HepG2 (cell line): ENCODE results near the gene FSD1. TPM values are rescaled to one million over a fixed set of nuclear protein-coding genes. Genes with fewer than 3 reads are reported as not detected.
A peak's percentile ranks its signal among the peaks of the same experiment; 100 is the strongest.

Experiments
- CHCHD3 ChIP-seq: sonication (generic); formaldehyde crosslinking; IDR thresholded peaks from 2 replicates; pipeline ENCODE4 v1.8.0; 2022; ENCODE audit warnings: mild to moderate bottlenecking, missing genetic modification reagents, moderate library complexity
- GTF3A ChIP-seq: sonication (generic); formaldehyde crosslinking; conservative IDR thresholded peaks from 2 replicates; pipeline ENCODE4 v1.4.0; 2020; ENCODE audit warnings: mild to moderate bottlenecking, missing genetic modification reagents
- ISL2 ChIP-seq: sonication (generic); formaldehyde crosslinking; IDR thresholded peaks from 2 replicates; pipeline ENCODE4 v1.5.0; 2020; ENCODE audit warnings: missing genetic modification reagents
- MBD4 ChIP-seq: IDR thresholded peaks from 2 replicates; pipeline ENCODE4 v1.6.1; 2012; ENCODE audit warnings: low read length, inconsistent platforms, borderline replicate concordance
- MED1 ChIP-seq: sonication (generic); formaldehyde crosslinking; IDR thresholded peaks from 2 replicates; pipeline ENCODE4 v1.4.0; 2020; ENCODE audit warnings: missing genetic modification reagents
- NFYC ChIP-seq: IDR thresholded peaks from 2 replicates; pipeline ENCODE4 v1.6.1; 2016; ENCODE audit warnings: missing genetic modification reagents, missing compliant biosample characterization
- PAXIP1 ChIP-seq: sonication (generic); formaldehyde crosslinking; conservative IDR thresholded peaks from 2 replicates; pipeline ENCODE4 v1.4.0; 2020; ENCODE audit warnings: mild to moderate bottlenecking, missing genetic modification reagents, moderate library complexity
- RBFOX2 ChIP-seq: fragments of 200-400 bp; formaldehyde crosslinking; IDR thresholded peaks from 2 replicates; pipeline ENCODE4 v1.6.1; 2017; ENCODE audit warnings: low read depth, mild to moderate bottlenecking, low read length
- REL ChIP-seq: sonication (generic); formaldehyde crosslinking; conservative IDR thresholded peaks from 2 replicates; pipeline ENCODE4 v1.8.0; 2022; ENCODE audit warnings: mild to moderate bottlenecking, missing genetic modification reagents, moderate library complexity
- ZBTB43 ChIP-seq: sonication (generic); formaldehyde crosslinking; conservative IDR thresholded peaks from 2 replicates; pipeline ENCODE4 v1.4.0; 2020; ENCODE audit warnings: missing genetic modification reagents
- ZMYM2 ChIP-seq: sonication (generic); formaldehyde crosslinking; IDR thresholded peaks from 2 replicates; pipeline ENCODE4 v1.8.0; 2022; ENCODE audit warnings: mild to moderate bottlenecking, missing genetic modification reagents
- ZNF614 ChIP-seq: IDR thresholded peaks from 2 replicates; pipeline ENCODE4 v1.6.1; 2018; ENCODE audit warnings: missing biosample characterization, missing genetic modification reagents, inconsistent platforms, borderline replicate concordance
- ZNF83 ChIP-seq: sonication (generic); formaldehyde crosslinking; IDR thresholded peaks from 2 replicates; pipeline ENCODE4 v1.4.0; 2020; ENCODE audit warnings: missing genetic modification reagents, mild to moderate bottlenecking, borderline replicate concordance
- ZNF883 ChIP-seq: sonication (generic); formaldehyde crosslinking; IDR thresholded peaks from 2 replicates; pipeline ENCODE4 v1.5.1; 2020; ENCODE audit warnings: mild to moderate bottlenecking, missing genetic modification reagents; ENCODE audit errors: not compliant biosample characterization
- polyA plus RNA-seq, 8 experiments: library from polyadenylated mRNA; depleted of rRNA in 3 of 8; stranded (reverse) in 7 of 8; unstranded in 1 of 8; fragments of >200 nt; fragmentation: Illumina TruSeq in 4 of 8; extraction: Trizol in 4 of 8; gene quantifications; 2 replicates each; pipeline versions ENCODE4 v1.2.1 to v1.2.3, GENCODE V29; 2011 to 2016; ENCODE audit warnings: low read depth in 4 of 8, missing spikeins in 1 of 8, mixed read lengths in 1 of 8; ENCODE audit not compliant: insufficient read depth in 1 of 8
- total RNA-seq, 5 experiments: library from RNA; depleted of rRNA; stranded (reverse); fragments of >200 nt; fragmentation: Illumina TruSeq; extraction: Trizol; gene quantifications; 2 replicates each; pipeline ENCODE4 v1.2.3, GENCODE V29; 2016; ENCODE audit warnings: low read depth in 1 of 5
- TF ChIP-seq, protein P1 (sequence below): sonication (generic); formaldehyde crosslinking; conservative IDR thresholded peaks from 2 replicates; pipeline ENCODE4 v1.8.1; 2023; ENCODE audit warnings: missing genetic modification reagents
- TF ChIP-seq, protein P2 (sequence below): sonication (generic); formaldehyde crosslinking; IDR thresholded peaks from 2 replicates; pipeline ENCODE4 v1.5.0; 2020; ENCODE audit warnings: mild to moderate bottlenecking, missing genetic modification reagents
- TF ChIP-seq, protein P3 (sequence below), 2 experiments: sonication (generic) in 1 of 2; formaldehyde crosslinking in 1 of 2; IDR thresholded peaks; 2 replicates each; pipeline versions ENCODE4 v1.4.0 to v1.6.1; 2018 to 2020; ENCODE audit warnings: missing genetic modification reagents in 2 of 2, borderline replicate concordance in 1 of 2, low read depth in 1 of 2, mild to moderate bottlenecking in 1 of 2, missing biosample characterization in 1 of 2

FSD1 gene
- total and polyA plus RNA-seq, 2 of the 13 experiments (the other 11 are each of a cell fraction or from before 2014, with no cell fraction given) = 0.29 to 0.66 TPM

- TF ChIP-seq, protein P1, sequence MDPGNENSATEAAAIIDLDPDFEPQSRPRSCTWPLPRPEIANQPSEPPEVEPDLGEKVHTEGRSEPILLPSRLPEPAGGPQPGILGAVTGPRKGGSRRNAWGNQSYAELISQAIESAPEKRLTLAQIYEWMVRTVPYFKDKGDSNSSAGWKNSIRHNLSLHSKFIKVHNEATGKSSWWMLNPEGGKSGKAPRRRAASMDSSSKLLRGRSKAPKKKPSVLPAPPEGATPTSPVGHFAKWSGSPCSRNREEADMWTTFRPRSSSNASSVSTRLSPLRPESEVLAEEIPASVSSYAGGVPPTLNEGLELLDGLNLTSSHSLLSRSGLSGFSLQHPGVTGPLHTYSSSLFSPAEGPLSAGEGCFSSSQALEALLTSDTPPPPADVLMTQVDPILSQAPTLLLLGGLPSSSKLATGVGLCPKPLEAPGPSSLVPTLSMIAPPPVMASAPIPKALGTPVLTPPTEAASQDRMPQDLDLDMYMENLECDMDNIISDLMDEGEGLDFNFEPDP (CRISPR knock-in tag) = no peak
- no peak for TF ChIP-seq ZNF614 (CRISPR knock-in tag)
- no peak for TF ChIP-seq GTF3A (CRISPR knock-in tag)
- no peak for TF ChIP-seq CHCHD3 (CRISPR knock-in tag)
- no peak for TF ChIP-seq ZMYM2 (CRISPR knock-in tag)
- no peak for TF ChIP-seq ZNF83 (CRISPR knock-in tag)
- TF ChIP-seq ZNF883 (CRISPR knock-in tag) = peak; percentile 53
- TF ChIP-seq REL = no peak
- TF ChIP-seq RBFOX2 = no peak
- TF ChIP-seq ISL2 (CRISPR knock-in tag) = no peak
- peak; percentile 90 for TF ChIP-seq NFYC (CRISPR knock-in tag)
- TF ChIP-seq, protein P2, sequence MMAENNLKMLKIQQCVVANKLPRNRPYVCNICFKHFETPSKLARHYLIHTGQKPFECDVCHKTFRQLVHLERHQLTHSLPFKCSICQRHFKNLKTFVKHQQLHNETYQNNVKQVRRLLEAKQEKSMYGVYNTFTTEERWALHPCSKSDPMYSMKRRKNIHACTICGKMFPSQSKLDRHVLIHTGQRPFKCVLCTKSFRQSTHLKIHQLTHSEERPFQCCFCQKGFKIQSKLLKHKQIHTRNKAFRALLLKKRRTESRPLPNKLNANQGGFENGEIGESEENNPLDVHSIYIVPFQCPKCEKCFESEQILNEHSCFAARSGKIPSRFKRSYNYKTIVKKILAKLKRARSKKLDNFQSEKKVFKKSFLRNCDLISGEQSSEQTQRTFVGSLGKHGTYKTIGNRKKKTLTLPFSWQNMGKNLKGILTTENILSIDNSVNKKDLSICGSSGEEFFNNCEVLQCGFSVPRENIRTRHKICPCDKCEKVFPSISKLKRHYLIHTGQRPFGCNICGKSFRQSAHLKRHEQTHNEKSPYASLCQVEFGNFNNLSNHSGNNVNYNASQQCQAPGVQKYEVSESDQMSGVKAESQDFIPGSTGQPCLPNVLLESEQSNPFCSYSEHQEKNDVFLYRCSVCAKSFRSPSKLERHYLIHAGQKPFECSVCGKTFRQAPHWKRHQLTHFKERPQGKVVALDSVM = peak; percentile 42; the same call in 1 of the 2 replicates
- peak; percentile 57 for TF ChIP-seq PAXIP1 (CRISPR knock-in tag)
- TF ChIP-seq, protein P3, sequence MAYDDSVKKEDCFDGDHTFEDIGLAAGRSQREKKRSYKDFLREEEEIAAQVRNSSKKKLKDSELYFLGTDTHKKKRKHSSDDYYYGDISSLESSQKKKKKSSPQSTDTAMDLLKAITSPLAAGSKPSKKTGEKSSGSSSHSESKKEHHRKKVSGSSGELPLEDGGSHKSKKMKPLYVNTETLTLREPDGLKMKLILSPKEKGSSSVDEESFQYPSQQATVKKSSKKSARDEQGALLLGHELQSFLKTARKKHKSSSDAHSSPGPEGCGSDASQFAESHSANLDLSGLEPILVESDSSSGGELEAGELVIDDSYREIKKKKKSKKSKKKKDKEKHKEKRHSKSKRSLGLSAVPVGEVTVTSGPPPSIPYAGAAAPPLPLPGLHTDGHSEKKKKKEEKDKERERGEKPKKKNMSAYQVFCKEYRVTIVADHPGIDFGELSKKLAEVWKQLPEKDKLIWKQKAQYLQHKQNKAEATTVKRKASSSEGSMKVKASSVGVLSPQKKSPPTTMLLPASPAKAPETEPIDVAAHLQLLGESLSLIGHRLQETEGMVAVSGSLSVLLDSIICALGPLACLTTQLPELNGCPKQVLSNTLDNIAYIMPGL (CRISPR knock-in tag; IDR thresholded peaks at IDR 0.05; ENCODE audit: borderline replicate concordance in 1 of 2, low read depth in 1 of 2) = no peak
- TF ChIP-seq MED1 = no peak
- TF ChIP-seq ZBTB43 (CRISPR knock-in tag) = no peak
- TF ChIP-seq MBD4 = no peak
Measured at GRCh38 chr19:4284176-4284958, 20.0 kb upstream of the FSD1 start (continued).
